NT2/D1 (cell line): ENCODE results near the gene TBCK.

ENCODE experiments used
- DNase-seq: peaks from one replicate; pipeline ENCODE4 v3.0.0-alpha.2; 2011; ENCODE audit warnings: low read depth, low spot score
- H3K27me3 ChIP-seq: 2 replicates; pipeline ENCODE4 v1.6.0; 2011; ENCODE audit warnings: mild to moderate bottlenecking; ENCODE audit not compliant: insufficient read length, insufficient read depth
- H3K36me3 ChIP-seq: 2 replicates; pipeline ENCODE4 v1.6.1; 2011; ENCODE audit warnings: mild to moderate bottlenecking, low read length, mixed read lengths; ENCODE audit not compliant: insufficient read depth, insufficient read length
- H3K4me1 ChIP-seq: 2 replicates; pipeline ENCODE4 v1.5.1; 2011; ENCODE audit not compliant: insufficient read depth, insufficient read length
- H3K4me3 ChIP-seq: 2 replicates; pipeline ENCODE4 v1.5.1; 2011; ENCODE audit warnings: low read depth; ENCODE audit not compliant: insufficient read length
- H3K9ac ChIP-seq: 2 replicates; pipeline ENCODE4 v1.6.0; 2011; ENCODE audit warnings: low read depth; ENCODE audit not compliant: insufficient read length
- H3K9me3 ChIP-seq: 2 replicates; pipeline ENCODE4 v1.5.1; 2011; ENCODE audit warnings: mild to moderate bottlenecking, low read length; ENCODE audit not compliant: insufficient read depth
- SUZ12 ChIP-seq: IDR thresholded peaks from 2 replicates; pipeline ENCODE4 v1.6.1; 2011; ENCODE audit not compliant: insufficient read length, insufficient read depth; ENCODE audit errors: extremely low read depth
- YY1 ChIP-seq: IDR thresholded peaks from 2 replicates; pipeline ENCODE4 v1.6.1; 2011; ENCODE audit not compliant: insufficient read length, insufficient read depth
- ZNF274 ChIP-seq: IDR thresholded peaks from 2 replicates; pipeline ENCODE4 v1.6.1; 2011; ENCODE audit warnings: mild to moderate bottlenecking, low read depth, low read length

Gene TBCK

DNA sequence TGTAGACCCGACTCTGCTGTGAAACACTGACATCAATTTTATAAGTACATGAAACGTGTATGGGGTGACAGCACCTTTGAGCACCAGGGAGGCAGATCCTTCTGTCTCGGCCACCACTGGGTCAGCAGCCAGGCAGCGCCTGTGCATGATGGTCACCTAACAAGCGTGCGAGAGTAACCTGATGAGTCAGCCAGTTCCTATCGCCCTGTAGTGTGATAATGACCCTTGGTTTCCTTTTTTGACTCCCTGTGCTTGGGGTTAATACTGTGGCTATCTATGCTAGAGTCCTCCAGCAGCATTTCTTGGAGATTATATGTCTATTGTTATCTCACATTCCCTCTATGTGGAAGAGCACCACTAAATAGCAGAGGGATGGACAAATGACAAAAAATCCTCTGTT lies 319.2 kb downstream of the TBCK start:
- H3K27me3 ChIP-seq = no peaks in the 10 kb centered on the region
- H3K4me3 ChIP-seq = no peak overlapping the region
- no peak for DNase-seq
- no peaks in the 10 kb centered on the region for H3K9me3 ChIP-seq
- no peak overlapping the region for H3K9ac ChIP-seq
- TF ChIP-seq SUZ12 (no peak), YY1 (no peak), ZNF274 (no peak)
- H3K36me3 ChIP-seq = no peaks in the 10 kb centered on the region
- H3K4me1 ChIP-seq = no peaks in the 10 kb centered on the region

DNA sequence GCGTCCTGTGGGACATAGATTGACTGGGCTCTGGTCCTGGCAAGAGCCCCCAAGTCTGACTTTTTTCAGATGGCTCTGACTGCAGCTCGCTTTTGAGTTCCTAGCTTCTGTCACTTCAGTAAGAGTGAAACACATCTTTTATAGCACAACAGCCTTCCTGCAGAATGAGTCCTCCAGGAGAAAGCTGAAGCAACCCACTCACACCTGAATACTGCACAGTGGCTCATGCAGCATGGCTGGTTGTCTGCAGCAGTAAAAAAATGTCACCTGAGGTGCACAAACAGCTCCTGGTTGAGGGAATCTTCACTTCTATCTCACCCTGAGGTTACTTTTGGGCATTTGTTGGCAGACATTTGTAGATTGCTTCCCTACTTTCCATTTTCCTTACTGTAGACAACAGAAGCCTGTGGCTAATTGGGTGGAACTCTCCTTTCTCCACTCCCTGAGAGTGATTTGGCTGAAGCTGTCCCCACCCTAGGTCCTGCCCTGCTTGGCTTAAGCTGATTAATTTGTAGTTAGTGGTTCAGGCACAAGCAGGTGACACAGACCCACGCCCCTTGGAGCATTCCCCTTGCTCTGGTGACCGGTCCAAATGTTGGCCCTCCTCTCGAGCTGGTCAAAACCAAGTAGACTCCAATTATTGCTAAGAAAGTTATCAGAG lies 321.0 kb downstream of the TBCK start:
- Histone ChIP-seq H3K4me1 (no peaks in the 10 kb centered on the region), H3K27me3 (no peaks in the 10 kb centered on the region), H3K9me3 (no peaks in the 10 kb centered on the region), H3K4me3 (no peak overlapping the region), H3K36me3 (no peaks in the 10 kb centered on the region), H3K9ac (no peak overlapping the region)
- no peak for DNase-seq
- TF ChIP-seq SUZ12 (no peak), ZNF274 (no peak), YY1 (no peak)

DNA sequence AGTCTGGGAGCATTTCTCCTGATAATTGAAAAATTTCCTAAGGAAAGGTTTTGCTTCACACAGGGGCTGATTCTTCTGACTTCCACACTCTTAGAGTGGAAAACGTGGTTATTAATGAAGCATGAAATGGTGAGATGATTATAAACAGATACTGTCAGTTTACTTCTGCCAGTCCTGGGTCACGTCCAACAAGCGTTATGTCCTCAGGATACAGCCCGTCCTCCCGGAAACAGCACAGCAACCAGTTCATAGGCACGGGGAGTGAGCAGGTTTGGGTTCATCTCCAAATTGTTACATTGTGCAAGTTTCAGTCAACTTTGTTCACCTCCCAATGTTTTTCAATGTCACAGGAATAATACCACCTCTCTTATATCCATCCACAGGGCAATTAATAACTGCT lies 321.9 kb downstream of the TBCK start:
- Histone ChIP-seq H3K4me3 (no peak overlapping the region), H3K36me3 (no peaks in the 10 kb centered on the region), H3K4me1 (no peaks in the 10 kb centered on the region), H3K9me3 (no peaks in the 10 kb centered on the region), H3K27me3 (no peaks in the 10 kb centered on the region), H3K9ac (no peak overlapping the region)
- no peak for DNase-seq
- TF ChIP-seq YY1 (no peak), ZNF274 (no peak), SUZ12 (no peak)

DNA sequence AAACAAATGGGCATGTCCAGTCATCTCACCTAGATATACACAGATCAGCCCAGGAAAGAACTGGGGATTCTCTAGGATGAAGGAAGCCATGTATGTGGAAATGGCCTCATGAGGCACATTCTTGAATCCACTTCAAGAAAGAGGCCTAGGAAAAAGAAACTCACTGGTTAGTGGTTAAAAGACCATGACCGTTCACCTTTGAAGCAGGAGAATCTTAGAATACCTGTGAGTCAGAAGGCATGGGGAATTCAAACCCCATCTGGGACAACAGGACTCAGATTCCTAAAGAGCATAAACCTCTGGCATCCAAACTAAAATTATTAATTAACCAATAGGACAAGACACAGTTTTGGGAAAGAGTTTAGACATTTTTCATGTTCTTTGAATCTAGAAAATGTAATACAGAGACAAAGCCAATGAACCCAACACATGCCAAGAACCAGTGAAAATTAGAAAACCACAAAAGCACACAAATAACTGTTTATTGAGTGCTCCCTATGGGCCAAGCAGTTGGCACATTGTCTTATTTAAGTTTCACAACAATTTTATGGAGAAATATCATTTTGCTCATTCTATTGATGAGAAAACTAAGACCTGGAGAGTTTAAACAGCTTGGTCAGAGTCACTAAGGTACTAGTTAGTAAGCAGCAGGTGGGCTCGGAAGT lies 323.2 kb downstream of the TBCK start:
- TF ChIP-seq ZNF274 (no peak), SUZ12 (no peak), YY1 (no peak)
- no peaks in the 10 kb centered on the region for H3K36me3 ChIP-seq
- DNase-seq = no peak

GRCh38 chr4:105991726-105992125 lies 324.3 kb downstream of the TBCK start:
- Histone ChIP-seq H3K36me3 (no peaks in the 10 kb centered on the region), H3K27me3 (no peaks in the 10 kb centered on the region), H3K9ac (no peak overlapping the region), H3K4me3 (no peak overlapping the region), H3K9me3 (no peaks in the 10 kb centered on the region), H3K4me1 (no peaks in the 10 kb centered on the region)
- no peak for TF ChIP-seq ZNF274
- TF ChIP-seq YY1 = no peak
- TF ChIP-seq SUZ12 = no peak
- no peak for DNase-seq

More for the DNA sequence above, 323.2 kb downstream of the TBCK start:
- H3K4me3 ChIP-seq = no peak overlapping the region
- no peak overlapping the region for H3K9ac ChIP-seq
- no peaks in the 10 kb centered on the region for H3K4me1 ChIP-seq
- no peaks in the 10 kb centered on the region for H3K9me3 ChIP-seq
- no peaks in the 10 kb centered on the region for H3K27me3 ChIP-seq
